CD14-positive monocyte (primary cell): ENCODE results near the gene BTBD9. TPM values are rescaled to one million over a fixed set of nuclear protein-coding genes. Genes with fewer than 3 reads are reported as not detected.
"Not testable (repeated sequence)": the region's sequence is repeated elsewhere in the genome, so short reads cannot be mapped to it uniquely, and the experiment has no call there.

Experiments
- DNase-seq, 3 donors: peaks; one replicate each; pipeline ENCODE4 v3.0.0-alpha.2; 2011 to 2022
- H2AFZ ChIP-seq: 2 replicates; pipeline ENCODE4 v1.6.0; 2012; ENCODE audit warnings: mild to moderate bottlenecking, low read depth, low read length, inconsistent platforms; ENCODE audit not compliant: insufficient read depth, poor library complexity, severe bottlenecking
- H3K27ac ChIP-seq, 2 donors: 1 replicate in 1 of 2; 2 replicates in 1 of 2; pipeline ENCODE4 v1.5.1; 2012 to 2013; ENCODE audit warnings: low read length in 2 of 2, control low read depth in 1 of 2, inconsistent platforms in 1 of 2, low read depth in 1 of 2, mild to moderate bottlenecking in 1 of 2
- H3K27me3 ChIP-seq, 2 donors: one replicate each; pipeline versions ENCODE4 v1.6.0 to v1.6.1; 2011 to 2013; ENCODE audit warnings: low read length in 2 of 2; ENCODE audit not compliant: control insufficient read depth in 2 of 2, insufficient read depth in 2 of 2
- H3K36me3 ChIP-seq, 2 donors: replicated peaks in 1 of 2; 1 replicate in 1 of 2; 2 replicates in 1 of 2; pipeline versions ENCODE4 v1.5.1 to v1.6.1; 2012 to 2013; ENCODE audit warnings: low read length in 2 of 2, control low read depth in 1 of 2, inconsistent platforms in 1 of 2, mild to moderate bottlenecking in 1 of 2; ENCODE audit not compliant: insufficient read depth in 2 of 2, control insufficient read depth in 1 of 2
- H3K4me1 ChIP-seq, 2 donors: 1 replicate in 1 of 2; 2 replicates in 1 of 2; pipeline versions ENCODE4 v1.5.1 to v1.6.1; 2012 to 2013; ENCODE audit warnings: low read length in 2 of 2, control low read depth in 1 of 2, inconsistent platforms in 1 of 2, mild to moderate bottlenecking in 1 of 2, moderate library complexity in 1 of 2; ENCODE audit not compliant: insufficient read depth in 2 of 2, control insufficient read depth in 1 of 2
- H3K4me2 ChIP-seq: replicated peaks from 2 replicates; pipeline ENCODE3; 2012; ENCODE audit warnings: low read length, moderate library complexity, mild to moderate bottlenecking; ENCODE audit not compliant: poor library complexity, severe bottlenecking; ENCODE audit errors: extremely low read depth
- H3K4me3 ChIP-seq, 3 experiments: fragments of 200-600 bp in 1 of 3; sonication (generic) in 1 of 3; replicated peaks in 1 of 3; 1 replicate in 2 of 3; 2 replicates in 1 of 3; pipeline ENCODE4 v1.5.1; 2011 to 2013; ENCODE audit warnings: low read length in 3 of 3, mild to moderate bottlenecking in 3 of 3, control low read depth in 2 of 3, low read depth in 2 of 3, inconsistent platforms in 1 of 3, moderate library complexity in 1 of 3
- H3K79me2 ChIP-seq: 2 replicates; pipeline ENCODE4 v1.6.0; 2012; ENCODE audit warnings: mild to moderate bottlenecking, control low read depth, inconsistent platforms, low read length, moderate library complexity; ENCODE audit not compliant: insufficient read depth
- H3K9ac ChIP-seq: 2 replicates; pipeline ENCODE4 v1.6.0; 2017; ENCODE audit warnings: low read length, mild to moderate bottlenecking; ENCODE audit not compliant: insufficient read depth, poor library complexity, severe bottlenecking
- H3K9me3 ChIP-seq, 2 donors: replicated peaks in 1 of 2; 1 replicate in 1 of 2; 2 replicates in 1 of 2; pipeline versions ENCODE4 v1.5.1 to v1.6.1; 2012 to 2013; ENCODE audit warnings: low read length in 2 of 2, control low read depth in 1 of 2; ENCODE audit not compliant: control insufficient read depth in 1 of 2, insufficient read depth in 1 of 2
- H4K20me1 ChIP-seq: 2 replicates; pipeline ENCODE4 v1.6.0; 2012; ENCODE audit warnings: mild to moderate bottlenecking, low read length, control low read depth, moderate library complexity; ENCODE audit not compliant: insufficient read depth
- H3K27ac Mint-ChIP-seq, 7 donors: one replicate each; pipeline ENCODE4 v1.8.0; 2020; ENCODE audit warnings: mild to moderate bottlenecking in 7 of 7, mixed read lengths in 7 of 7, moderate library complexity in 6 of 7, inconsistent platforms in 2 of 7
- H3K27me3 Mint-ChIP-seq, 3 donors: one replicate each; pipeline ENCODE4 v1.8.0; 2021 to 2022; ENCODE audit warnings: low read depth in 3 of 3, mild to moderate bottlenecking in 3 of 3, mixed read lengths in 3 of 3, moderate library complexity in 3 of 3, inconsistent platforms in 1 of 3
- H3K36me3 Mint-ChIP-seq, 2 donors: one replicate each; pipeline ENCODE4 v1.8.0; 2020; ENCODE audit warnings: mixed read lengths in 2 of 2, inconsistent platforms in 1 of 2, mild to moderate bottlenecking in 1 of 2
- H3K4me1 Mint-ChIP-seq: one replicate; pipeline ENCODE4 v1.8.0; 2020; ENCODE audit warnings: mild to moderate bottlenecking, mixed read lengths
- H3K4me3 Mint-ChIP-seq, 2 donors: one replicate each; pipeline ENCODE4 v1.8.0; 2020; ENCODE audit warnings: mild to moderate bottlenecking in 2 of 2, mixed read lengths in 2 of 2, moderate library complexity in 1 of 2
- H3K9me3 Mint-ChIP-seq, 7 donors: one replicate each; pipeline ENCODE4 v1.8.0; 2020 to 2022; ENCODE audit warnings: mixed read lengths in 7 of 7, mild to moderate bottlenecking in 6 of 7, moderate library complexity in 6 of 7, inconsistent platforms in 2 of 7
- WGBS: methylation state at CpG from one replicate; pipeline ENCODE4 v1.1.5; 2013; ENCODE audit warnings: missing lambda C conversion rate; ENCODE audit not compliant: insufficient coverage; 5-methylcytosine and 5-hydroxymethylcytosine counted together
- intact Hi-C, 2 donors: fragments of 100-400 bp; cut with micrococcal nuclease; formaldehyde crosslinking; loops; one replicate each; pipeline versions ENCODE4 v1.15.0 to v1.15.1; 2023
- polyA plus RNA-seq, 3 donors: library from polyadenylated mRNA; depleted of rRNA in 1 of 3; unstranded in 2 of 3; stranded (reverse) in 1 of 3; fragments of 300-500 nt in 2 of 3; fragments of >200 nt in 1 of 3; fragmentation: Illumina TruSeq in 2 of 3; gene quantifications; 1 replicate in 2 of 3; 2 replicates in 1 of 3; pipeline ENCODE4 v1.2.3, GENCODE V29; 2012 to 2021
- TF ChIP-seq, protein P1 (sequence below): fragments of 200-600 bp; IDR thresholded peaks from one replicate; pipeline ENCODE4 v1.8.0; 2022; ENCODE audit warnings: antibody characterized with exemption, mild to moderate bottlenecking

BTBD9 gene
- polyA plus RNA-seq, 3 donors, result 5.2 to 7.5 (median 6.2) TPM

DNA sequence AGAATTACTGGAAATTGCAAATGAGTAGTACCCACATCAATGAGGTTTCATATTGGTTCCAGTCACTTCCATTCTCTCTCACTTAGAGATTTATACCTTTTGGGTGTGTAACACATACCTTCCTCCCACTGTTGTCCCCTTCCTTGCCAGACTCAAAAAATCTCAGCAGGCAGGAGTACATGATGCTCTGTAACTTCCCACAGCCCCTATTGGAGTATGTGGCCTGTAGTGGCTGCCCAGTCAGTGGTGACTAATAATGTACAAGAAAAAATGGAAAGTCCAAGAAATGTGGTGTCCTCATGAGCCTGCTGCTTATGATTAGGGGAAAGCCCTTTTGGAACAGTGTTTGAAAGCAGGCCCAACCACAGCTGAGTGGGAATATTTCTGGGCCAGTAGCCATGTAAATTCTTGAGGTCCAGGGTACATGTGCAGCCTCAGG lies 508.2 kb downstream of the BTBD9 start:
- Histone ChIP-seq H3K9ac (no peak overlapping the region), H3K27me3 (no peaks in the 10 kb centered on the region), H3K4me1 (no peaks in the 10 kb centered on the region), H3K4me3 (no peak overlapping the region), H3K4me2 (no peak overlapping the region), H3K79me2 (peaks cover 8% of the 10 kb centered on the region), H4K20me1 (peaks cover 95% of the 10 kb centered on the region), H3K27ac (no peak overlapping the region), H3K9me3 (no peaks in the 10 kb centered on the region), H2AFZ (no peak overlapping the region), H3K36me3 (peaks cover 6 to 55% of the 10 kb centered on the region in 2 donors)
- H3K36me3 Mint-ChIP-seq, result peaks cover 33 to 47% of the 10 kb centered on the region in 2 donors
- TF ChIP-seq, protein P1, sequence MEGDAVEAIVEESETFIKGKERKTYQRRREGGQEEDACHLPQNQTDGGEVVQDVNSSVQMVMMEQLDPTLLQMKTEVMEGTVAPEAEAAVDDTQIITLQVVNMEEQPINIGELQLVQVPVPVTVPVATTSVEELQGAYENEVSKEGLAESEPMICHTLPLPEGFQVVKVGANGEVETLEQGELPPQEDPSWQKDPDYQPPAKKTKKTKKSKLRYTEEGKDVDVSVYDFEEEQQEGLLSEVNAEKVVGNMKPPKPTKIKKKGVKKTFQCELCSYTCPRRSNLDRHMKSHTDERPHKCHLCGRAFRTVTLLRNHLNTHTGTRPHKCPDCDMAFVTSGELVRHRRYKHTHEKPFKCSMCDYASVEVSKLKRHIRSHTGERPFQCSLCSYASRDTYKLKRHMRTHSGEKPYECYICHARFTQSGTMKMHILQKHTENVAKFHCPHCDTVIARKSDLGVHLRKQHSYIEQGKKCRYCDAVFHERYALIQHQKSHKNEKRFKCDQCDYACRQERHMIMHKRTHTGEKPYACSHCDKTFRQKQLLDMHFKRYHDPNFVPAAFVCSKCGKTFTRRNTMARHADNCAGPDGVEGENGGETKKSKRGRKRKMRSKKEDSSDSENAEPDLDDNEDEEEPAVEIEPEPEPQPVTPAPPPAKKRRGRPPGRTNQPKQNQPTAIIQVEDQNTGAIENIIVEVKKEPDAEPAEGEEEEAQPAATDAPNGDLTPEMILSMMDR, result no peak
- H3K27me3 Mint-ChIP-seq, result no peaks in the 10 kb centered on the region
- intact Hi-C loops, result no loop called here
- H3K4me3 Mint-ChIP-seq, result no peak overlapping the region
- peak in 1 of 3 donors; percentile 67 for DNase-seq
- no peaks in the 10 kb centered on the region for H3K4me1 Mint-ChIP-seq
- H3K27ac Mint-ChIP-seq, result peak overlapping the region in 4 of 7 donors; percentile 5 to 75 (median 48)
- H3K9me3 Mint-ChIP-seq, result peaks cover 0 to 5% (median 2%) of the 10 kb centered on the region in 7 donors

GRCh38 chr6:38127284-38127683 lies 512.4 kb downstream of the BTBD9 start:
- Histone ChIP-seq H3K27me3 (no peaks in the 10 kb centered on the region), H3K9me3 (no peaks in the 10 kb centered on the region), H3K4me2 (no peak overlapping the region), H3K27ac (no peak overlapping the region), H3K4me1 (no peaks in the 10 kb centered on the region), H3K36me3 (peaks cover 16 to 54% of the 10 kb centered on the region in 2 donors), H3K9ac (no peak overlapping the region), H4K20me1 (peaks cover 78% of the 10 kb centered on the region), H3K4me3 (no peak overlapping the region), H3K79me2 (peaks cover 8% of the 10 kb centered on the region), H2AFZ (no peak overlapping the region)
- H3K27ac Mint-ChIP-seq, result no peak overlapping the region
- WGBS, result 100% methylated on average over 1 of the region's 4 CpGs
- no peaks in the 10 kb centered on the region for H3K4me1 Mint-ChIP-seq
- H3K27me3 Mint-ChIP-seq, result no peaks in the 10 kb centered on the region
- intact Hi-C loops, result no loop called here
- DNase-seq, result no peak
- peaks cover 42 to 55% of the 10 kb centered on the region in 2 donors for H3K36me3 Mint-ChIP-seq
- H3K4me3 Mint-ChIP-seq, result no peak overlapping the region
- TF ChIP-seq, protein P1, result no peak
- H3K9me3 Mint-ChIP-seq, result peaks cover 0 to 13% (median 3%) of the 10 kb centered on the region in 7 donors

DNA sequence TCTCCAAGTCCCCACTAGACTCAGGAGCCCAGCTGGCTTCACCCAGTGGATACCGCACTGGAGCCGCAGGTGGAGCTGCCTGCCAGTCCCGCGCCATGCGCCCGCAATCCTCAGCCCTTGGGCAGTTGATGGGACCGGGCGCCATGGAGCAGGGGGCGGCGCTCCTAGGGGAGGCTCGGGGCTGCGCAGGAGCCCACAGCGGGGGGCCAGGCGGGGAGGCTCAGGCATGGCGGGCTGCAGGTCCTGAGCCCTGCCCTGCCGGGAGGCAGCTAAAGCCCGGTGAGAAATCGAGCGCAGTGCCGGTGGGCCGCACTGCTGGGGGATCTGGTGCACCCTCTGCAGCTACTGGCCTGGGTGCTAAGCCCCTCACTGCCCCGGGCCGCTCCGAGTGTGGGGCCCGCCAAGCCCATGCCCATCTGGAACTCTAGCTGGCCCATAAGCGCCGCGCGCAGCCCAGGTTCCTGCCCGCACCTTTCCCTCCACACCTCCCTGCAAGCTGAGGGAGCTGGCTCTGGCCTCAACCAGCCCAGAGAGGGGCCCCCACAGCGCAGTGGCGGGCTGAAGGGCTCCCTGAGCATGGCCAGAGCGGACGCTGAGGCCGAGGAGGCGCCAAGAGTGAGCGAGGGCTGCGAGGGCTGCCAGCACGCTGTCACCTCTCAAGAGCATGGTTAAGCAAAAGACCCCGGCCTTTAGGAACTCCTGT lies 515.4 kb downstream of the BTBD9 start:
- H3K4me1 ChIP-seq, DNase-seq, H2AFZ ChIP-seq, H3K9ac ChIP-seq, H3K4me2 ChIP-seq, H3K27ac Mint-ChIP-seq, H3K27ac ChIP-seq, H3K27me3 ChIP-seq, H3K9me3 ChIP-seq, H3K79me2 ChIP-seq, intact Hi-C loops, H3K4me3 Mint-ChIP-seq, H3K27me3 Mint-ChIP-seq, H3K4me3 ChIP-seq, H3K4me1 Mint-ChIP-seq: not testable (repeated sequence)
- Mint-ChIP-seq H3K9me3 (peaks cover 0 to 13% (median 3%) of the 10 kb centered on the region in 7 donors), H3K36me3 (peaks cover 54 to 69% of the 10 kb centered on the region in 2 donors)
- H3K36me3 ChIP-seq, result peaks cover 29 to 74% of the 10 kb centered on the region in 2 donors
- peaks cover 75% of the 10 kb centered on the region for H4K20me1 ChIP-seq
- WGBS, result 97% methylated on average over 32 of the region's 40 CpGs
